ENCODE results near the gene AMMECR1L. TPM values are rescaled to one million over a fixed set of nuclear protein-coding genes. Genes with fewer than 3 reads are reported as not detected.

AMMECR1L gene
- total RNA-seq, 1 experiment from 2014 or later = 20.3 TPM

DNA sequence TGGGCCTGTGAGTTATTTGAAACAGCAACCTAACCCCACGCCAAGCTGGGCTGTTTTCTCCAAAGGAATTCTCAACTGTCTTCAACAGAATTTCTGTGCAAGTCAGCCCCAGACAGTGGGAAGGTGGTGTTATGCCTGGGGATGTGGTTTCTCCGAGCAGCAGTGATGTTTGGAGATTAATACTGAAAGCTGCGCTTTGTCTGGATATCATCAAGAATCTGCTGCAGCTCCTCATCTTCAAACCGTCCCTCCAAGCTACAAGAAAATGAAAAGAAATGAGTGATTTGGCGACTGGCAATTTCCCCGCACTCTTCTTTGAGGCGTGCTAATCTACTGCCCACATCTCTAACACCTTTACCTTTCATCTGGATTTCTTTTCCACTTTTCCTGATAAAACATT is 37.8 kb downstream of the AMMECR1L start:
- H3K36me3 ChIP-seq (ENCODE audit: low read depth) = peaks cover 36% of the 10 kb centered on the region
- no TSS peak for BruUV-seq (replicated peaks)
- CTCF ChIA-PET = no interaction called here

GRCh38 chr2:127844973-127845372 is 40.8 kb downstream of the AMMECR1L start:
- Histone ChIP-seq H3F3A (ENCODE audit: insufficient read depth, low read depth) (peaks cover 19% of the 10 kb centered on the region; the same call in 1 of the 2 replicates), H4K20me1 (ENCODE audit: insufficient read depth) (peaks cover 26% of the 10 kb centered on the region; the same call in 1 of the 2 replicates), H2AFZ (no peak overlapping the region), H3K79me2 (ENCODE audit: low read depth) (no peaks in the 10 kb centered on the region; the same call in 1 of the 2 replicates), H3K9me2 (ENCODE audit: insufficient read depth) (no peaks in the 10 kb centered on the region), H3K4me3 (no peak overlapping the region), H3K36me3 (ENCODE audit: low read depth) (peaks cover 24% of the 10 kb centered on the region), H3K27ac (no peak overlapping the region), H3K4me1 (replicated peaks; ENCODE audit: insufficient read depth) (no peaks in the 10 kb centered on the region), H3K9me3 (ENCODE audit: insufficient read depth, low read depth) (no peaks in the 10 kb centered on the region), H3K27me3 (ENCODE audit: insufficient read depth, low read depth) (no peaks in the 10 kb centered on the region), H3K4me2 (no peak overlapping the region)
- DNase-seq = no peak
- CTCF ChIA-PET = no interaction called here
- no peak for TF ChIP-seq CTCF (conservative IDR thresholded peaks at IDR 0.05)
- no peak for TF ChIP-seq EZH2 (IDR thresholded peaks at IDR 0.05; ENCODE audit: low read depth)
- intact Hi-C loops (cut with micrococcal nuclease; ENCODE audit: unreplicated experiment) = no loop called here
- BruUV-seq (replicated peaks) = no TSS peak
- POLR2A ChIA-PET (ENCODE audit: unreplicated experiment) = no interaction called here

More for the DNA sequence above, 37.8 kb downstream of the AMMECR1L start:
- Histone ChIP-seq H3K79me2 (ENCODE audit: low read depth) (peaks cover 25% of the 10 kb centered on the region), H3K27me3 (ENCODE audit: insufficient read depth, low read depth) (no peaks in the 10 kb centered on the region), H3K4me3 (no peak overlapping the region), H3K27ac (no peak overlapping the region), H4K20me1 (ENCODE audit: insufficient read depth) (peaks cover 42% of the 10 kb centered on the region), H3K9me2 (ENCODE audit: insufficient read depth) (no peaks in the 10 kb centered on the region), H3K4me2 (no peak overlapping the region), H3F3A (ENCODE audit: insufficient read depth, low read depth) (peaks cover 10% of the 10 kb centered on the region; the same call in 1 of the 2 replicates), H2AFZ (no peak overlapping the region), H3K4me1 (replicated peaks; ENCODE audit: insufficient read depth) (no peaks in the 10 kb centered on the region), H3K9me3 (ENCODE audit: insufficient read depth, low read depth) (no peaks in the 10 kb centered on the region)
- TF ChIP-seq CTCF (conservative IDR thresholded peaks at IDR 0.05) (no peak), EZH2 (IDR thresholded peaks at IDR 0.05; ENCODE audit: low read depth) (no peak)
- POLR2A ChIA-PET (ENCODE audit: unreplicated experiment) = no interaction called here
- intact Hi-C loops (cut with micrococcal nuclease; ENCODE audit: unreplicated experiment) = no loop called here
- DNase-seq = no peak

DNA sequence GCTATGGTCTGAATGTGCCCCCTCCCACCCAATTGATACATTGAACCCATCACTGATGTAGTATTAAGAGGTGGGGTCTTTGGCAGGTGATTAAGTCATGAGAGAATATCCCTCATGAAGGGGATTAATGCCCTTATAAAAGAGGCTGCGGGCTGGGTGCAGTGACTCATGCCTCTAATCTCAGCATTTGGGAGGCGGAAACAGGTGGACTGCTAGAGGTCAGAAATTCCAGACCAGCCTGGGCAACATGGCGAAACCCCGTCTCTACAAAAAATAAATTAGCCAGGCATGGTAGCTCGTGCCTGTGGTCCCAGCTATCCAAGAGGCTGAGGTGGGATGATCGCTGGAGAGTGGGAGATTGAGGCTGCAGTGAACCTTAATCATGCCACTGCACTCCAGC is 42.1 kb downstream of the AMMECR1L start:
- no peak overlapping the region for H3K4me3 ChIP-seq
- ChIA-PET CTCF (no interaction called here), POLR2A (ENCODE audit: unreplicated experiment) (no interaction called here)
- H3K4me1 ChIP-seq (replicated peaks; ENCODE audit: insufficient read depth) = no peaks in the 10 kb centered on the region
- H3K27me3 ChIP-seq (ENCODE audit: insufficient read depth, low read depth) = no peaks in the 10 kb centered on the region
- no peak for DNase-seq
- peaks cover 18% of the 10 kb centered on the region; the same call in 1 of the 2 replicates for H4K20me1 ChIP-seq (ENCODE audit: insufficient read depth)
- no peak overlapping the region for H3K27ac ChIP-seq
- TF ChIP-seq EZH2 (IDR thresholded peaks at IDR 0.05; ENCODE audit: low read depth) (no peak), CTCF (conservative IDR thresholded peaks at IDR 0.05) (no peak)
- peaks cover 13% of the 10 kb centered on the region; the same call in 1 of the 2 replicates for H3F3A ChIP-seq (ENCODE audit: insufficient read depth, low read depth)
- no peak overlapping the region for H3K4me2 ChIP-seq
- intact Hi-C loops (cut with micrococcal nuclease; ENCODE audit: unreplicated experiment) = no loop called here
- H3K79me2 ChIP-seq (ENCODE audit: low read depth) = no peaks in the 10 kb centered on the region
- peaks cover 17% of the 10 kb centered on the region; the same call in 1 of the 2 replicates for H3K36me3 ChIP-seq (ENCODE audit: low read depth)
- no peak overlapping the region for H2AFZ ChIP-seq
- no peaks in the 10 kb centered on the region for H3K9me3 ChIP-seq (ENCODE audit: insufficient read depth, low read depth)
- no TSS peak for BruUV-seq (replicated peaks)
- H3K9me2 ChIP-seq (ENCODE audit: insufficient read depth) = no peaks in the 10 kb centered on the region

All from PC-9 (cell line).